GM23338 (cell line): ENCODE results near the gene NECAB3.

ENCODE experiments used
- CREB1 ChIP-seq: fragments of 250-450 bp; sonication (Bioruptor Pico); IDR thresholded peaks from 2 replicates; pipeline ENCODE4 v1.5.0; 2020; ENCODE audit warnings: low read depth, mild to moderate bottlenecking, moderate library complexity
- ETS1 ChIP-seq: IDR thresholded peaks from 2 replicates; pipeline ENCODE4 v1.6.1; 2016; ENCODE audit warnings: antibody characterized with exemption
- EZH2 ChIP-seq: fragments of 200-600 bp; sonication (generic); IDR thresholded peaks from one replicate; pipeline ENCODE4 v1.8.0; 2017; ENCODE audit warnings: antibody characterized with exemption, mild to moderate bottlenecking, low read depth; ENCODE audit not compliant: unreplicated experiment
- EZH2phosphoT487 ChIP-seq: fragments of 200-600 bp; sonication (generic); IDR thresholded peaks from one replicate; pipeline ENCODE4 v1.8.1; 2018; ENCODE audit warnings: antibody characterized with exemption; ENCODE audit not compliant: unreplicated experiment
- JUNB ChIP-seq: IDR thresholded peaks from one replicate; pipeline ENCODE4 v1.6.1; 2016; ENCODE audit warnings: antibody characterized with exemption; ENCODE audit not compliant: unreplicated experiment
- NANOG ChIP-seq: IDR thresholded peaks from 2 replicates; pipeline ENCODE4 v1.6.1; 2016; ENCODE audit warnings: antibody characterized with exemption, borderline replicate concordance
- POLR2AphosphoS5 ChIP-seq: IDR thresholded peaks from 2 replicates; pipeline ENCODE4 v1.6.1; 2016; ENCODE audit warnings: antibody characterized with exemption, low read depth
- STAT1 ChIP-seq: IDR thresholded peaks from one replicate; pipeline ENCODE4 v1.6.1; 2016; ENCODE audit warnings: antibody characterized with exemption; ENCODE audit not compliant: unreplicated experiment
- ZNF114 ChIP-seq: fragments of 250-450 bp; sonication (Bioruptor Pico); IDR thresholded peaks from 2 replicates; pipeline ENCODE4 v1.5.0; 2020; ENCODE audit warnings: mild to moderate bottlenecking, moderate library complexity
- ZNF331 ChIP-seq: fragments of 250-450 bp; sonication (Bioruptor Pico); IDR thresholded peaks from 2 replicates; pipeline ENCODE4 v1.5.0; 2020; ENCODE audit warnings: low read depth, mild to moderate bottlenecking, moderate library complexity
- ZNF462 ChIP-seq: fragments of 250-450 bp; sonication (Bioruptor Pico); IDR thresholded peaks from 2 replicates; pipeline ENCODE4 v1.5.0; 2020; ENCODE audit warnings: mild to moderate bottlenecking, moderate library complexity
- TF ChIP-seq, protein P1 (sequence below), 2 experiments: fragments of 200-600 bp in 1 of 2; sonication (generic) in 1 of 2; conservative IDR thresholded peaks; 2 replicates each; pipeline versions ENCODE4 v1.5.1 to v1.6.1; 2016 to 2017; ENCODE audit warnings: antibody characterized with exemption in 2 of 2, low read depth in 2 of 2, mild to moderate bottlenecking in 2 of 2, moderate library complexity in 1 of 2
- TF ChIP-seq, protein P2 (sequence below): IDR thresholded peaks from one replicate; pipeline ENCODE4 v1.6.1; 2018; ENCODE audit warnings: antibody characterized with exemption; ENCODE audit not compliant: unreplicated experiment

DNA sequence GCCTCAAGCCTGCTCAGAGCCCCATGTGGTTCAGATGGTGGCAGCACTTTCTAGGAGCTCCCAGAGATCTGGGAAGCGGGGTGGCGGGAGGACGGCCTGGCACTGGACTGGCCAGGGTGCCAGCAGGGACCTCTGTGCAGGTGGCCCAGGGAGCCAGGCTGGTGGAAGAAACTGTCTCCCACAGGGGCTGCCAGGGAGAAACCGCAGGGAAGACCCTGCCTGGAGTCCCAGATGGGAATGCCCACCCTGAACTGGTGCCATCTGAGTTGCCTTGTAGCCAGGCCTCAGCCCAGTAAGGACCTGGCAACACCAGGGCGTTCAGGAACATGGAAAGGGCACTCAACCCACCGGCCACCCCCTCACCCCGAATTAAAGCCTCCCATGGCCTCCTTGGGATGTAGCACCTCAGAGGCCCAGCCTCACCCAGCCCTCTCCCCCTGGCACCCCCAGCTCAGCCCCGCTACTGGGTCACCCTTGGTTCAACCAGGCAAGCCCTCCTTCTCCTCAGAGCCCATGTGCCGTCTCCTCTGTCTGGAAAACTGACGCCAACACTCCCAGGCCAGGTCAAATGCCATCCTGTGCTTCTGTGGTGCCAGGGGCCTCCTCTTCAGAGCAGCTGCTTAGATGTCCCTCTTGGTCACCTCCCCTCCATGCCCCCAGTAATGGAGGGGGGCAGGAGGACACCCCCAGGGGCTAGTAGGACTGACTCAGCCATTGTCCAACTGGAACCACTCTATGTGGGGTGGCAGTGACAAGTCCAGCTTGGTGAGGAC is 18.0 kb downstream of the NECAB3 start:
- TF ChIP-seq, protein P1, sequence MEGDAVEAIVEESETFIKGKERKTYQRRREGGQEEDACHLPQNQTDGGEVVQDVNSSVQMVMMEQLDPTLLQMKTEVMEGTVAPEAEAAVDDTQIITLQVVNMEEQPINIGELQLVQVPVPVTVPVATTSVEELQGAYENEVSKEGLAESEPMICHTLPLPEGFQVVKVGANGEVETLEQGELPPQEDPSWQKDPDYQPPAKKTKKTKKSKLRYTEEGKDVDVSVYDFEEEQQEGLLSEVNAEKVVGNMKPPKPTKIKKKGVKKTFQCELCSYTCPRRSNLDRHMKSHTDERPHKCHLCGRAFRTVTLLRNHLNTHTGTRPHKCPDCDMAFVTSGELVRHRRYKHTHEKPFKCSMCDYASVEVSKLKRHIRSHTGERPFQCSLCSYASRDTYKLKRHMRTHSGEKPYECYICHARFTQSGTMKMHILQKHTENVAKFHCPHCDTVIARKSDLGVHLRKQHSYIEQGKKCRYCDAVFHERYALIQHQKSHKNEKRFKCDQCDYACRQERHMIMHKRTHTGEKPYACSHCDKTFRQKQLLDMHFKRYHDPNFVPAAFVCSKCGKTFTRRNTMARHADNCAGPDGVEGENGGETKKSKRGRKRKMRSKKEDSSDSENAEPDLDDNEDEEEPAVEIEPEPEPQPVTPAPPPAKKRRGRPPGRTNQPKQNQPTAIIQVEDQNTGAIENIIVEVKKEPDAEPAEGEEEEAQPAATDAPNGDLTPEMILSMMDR (conservative IDR thresholded peaks at IDR 0.05; ENCODE audit: low read depth in 2 of 2): no peak
- no peak for TF ChIP-seq POLR2AphosphoS5
- TF ChIP-seq EZH2: no peak
- no peak for TF ChIP-seq JUNB
- no peak for TF ChIP-seq EZH2phosphoT487
- no peak for TF ChIP-seq ZNF331 (CRISPR knock-in tag)
- TF ChIP-seq ETS1: no peak
- TF ChIP-seq, protein P2, sequence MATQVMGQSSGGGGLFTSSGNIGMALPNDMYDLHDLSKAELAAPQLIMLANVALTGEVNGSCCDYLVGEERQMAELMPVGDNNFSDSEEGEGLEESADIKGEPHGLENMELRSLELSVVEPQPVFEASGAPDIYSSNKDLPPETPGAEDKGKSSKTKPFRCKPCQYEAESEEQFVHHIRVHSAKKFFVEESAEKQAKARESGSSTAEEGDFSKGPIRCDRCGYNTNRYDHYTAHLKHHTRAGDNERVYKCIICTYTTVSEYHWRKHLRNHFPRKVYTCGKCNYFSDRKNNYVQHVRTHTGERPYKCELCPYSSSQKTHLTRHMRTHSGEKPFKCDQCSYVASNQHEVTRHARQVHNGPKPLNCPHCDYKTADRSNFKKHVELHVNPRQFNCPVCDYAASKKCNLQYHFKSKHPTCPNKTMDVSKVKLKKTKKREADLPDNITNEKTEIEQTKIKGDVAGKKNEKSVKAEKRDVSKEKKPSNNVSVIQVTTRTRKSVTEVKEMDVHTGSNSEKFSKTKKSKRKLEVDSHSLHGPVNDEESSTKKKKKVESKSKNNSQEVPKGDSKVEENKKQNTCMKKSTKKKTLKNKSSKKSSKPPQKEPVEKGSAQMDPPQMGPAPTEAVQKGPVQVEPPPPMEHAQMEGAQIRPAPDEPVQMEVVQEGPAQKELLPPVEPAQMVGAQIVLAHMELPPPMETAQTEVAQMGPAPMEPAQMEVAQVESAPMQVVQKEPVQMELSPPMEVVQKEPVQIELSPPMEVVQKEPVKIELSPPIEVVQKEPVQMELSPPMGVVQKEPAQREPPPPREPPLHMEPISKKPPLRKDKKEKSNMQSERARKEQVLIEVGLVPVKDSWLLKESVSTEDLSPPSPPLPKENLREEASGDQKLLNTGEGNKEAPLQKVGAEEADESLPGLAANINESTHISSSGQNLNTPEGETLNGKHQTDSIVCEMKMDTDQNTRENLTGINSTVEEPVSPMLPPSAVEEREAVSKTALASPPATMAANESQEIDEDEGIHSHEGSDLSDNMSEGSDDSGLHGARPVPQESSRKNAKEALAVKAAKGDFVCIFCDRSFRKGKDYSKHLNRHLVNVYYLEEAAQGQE: no peak
- no peak for TF ChIP-seq CREB1
- no peak for TF ChIP-seq ZNF114 (CRISPR knock-in tag)
- TF ChIP-seq ZNF462: no peak
- TF ChIP-seq STAT1: no peak
- TF ChIP-seq NANOG: no peak
